K562 (cell line): ENCODE results near the gene MED29. TPM values are rescaled to one million over a fixed set of nuclear protein-coding genes. Genes with fewer than 3 reads are reported as not detected.

Source experiments
- CC2D1A ChIP-seq: fragments of 450-650 bp; IDR thresholded peaks from 2 replicates; pipeline ENCODE4 v1.6.1; 2017; ENCODE audit warnings: mild to moderate bottlenecking
- CEBPZ ChIP-seq: fragments of 150-350 bp; IDR thresholded peaks from 2 replicates; pipeline ENCODE4 v1.6.1; 2014; ENCODE audit warnings: low read depth, mild to moderate bottlenecking, low read length, borderline replicate concordance
- KLF6 ChIP-seq: fragments of 250-450 bp; sonication (Bioruptor Pico); IDR thresholded peaks from 2 replicates; pipeline ENCODE4 v1.4.0; 2020; ENCODE audit warnings: mild to moderate bottlenecking, moderate library complexity, borderline replicate concordance
- MTA3 ChIP-seq: fragments of 450-650 bp; formaldehyde crosslinking; IDR thresholded peaks from 2 replicates; pipeline ENCODE4 v1.6.1; 2017; ENCODE audit warnings: mild to moderate bottlenecking, borderline replicate concordance
- NONO ChIP-seq, 2 experiments: fragments of 200-400 bp in 1 of 2; fragments of 450-650 bp in 1 of 2; formaldehyde crosslinking in 1 of 2; IDR thresholded peaks; 2 replicates each; pipeline ENCODE4 v1.6.1; 2017; ENCODE audit warnings: low read depth in 2 of 2, mild to moderate bottlenecking in 2 of 2, moderate library complexity in 2 of 2, low read length in 1 of 2
- PML ChIP-seq: IDR thresholded peaks from 2 replicates; pipeline ENCODE4 v1.6.1; 2012; ENCODE audit warnings: low read length, inconsistent platforms
- RCOR1 ChIP-seq, 2 experiments: IDR thresholded peaks; 2 replicates each; pipeline ENCODE4 v1.6.1; 2012; ENCODE audit warnings: low read depth in 2 of 2, low read length in 2 of 2, borderline replicate concordance in 1 of 2, improper control_type of control experiment in 1 of 2
- SP1 ChIP-seq: sonication (generic); formaldehyde crosslinking; IDR thresholded peaks from 2 replicates; pipeline ENCODE4 v1.8.1; 2022; ENCODE audit warnings: mild to moderate bottlenecking, missing genetic modification reagents
- ZBTB43 ChIP-seq: sonication (generic); formaldehyde crosslinking; IDR thresholded peaks from 2 replicates; pipeline ENCODE4 v1.8.0; 2023; ENCODE audit warnings: mild to moderate bottlenecking, missing genetic modification reagents
- ZC3H11A ChIP-seq: IDR thresholded peaks from 2 replicates; pipeline ENCODE4 v1.6.1; 2012; ENCODE audit warnings: low read depth, low read length, improper control_type of control experiment
- ZNF395 ChIP-seq: fragments of 200-800 bp; sonication (Bioruptor generic); IDR thresholded peaks from 2 replicates; pipeline ENCODE4 v1.6.1; 2017; ENCODE audit warnings: missing genetic modification characterization, missing compliant biosample characterization
- ZNF740 ChIP-seq, 3 experiments: fragments of 200-800 bp in 1 of 3; sonication (Bioruptor generic) in 1 of 3; sonication (generic) in 1 of 3; formaldehyde crosslinking in 1 of 3; IDR thresholded peaks; 2 replicates each; pipeline versions ENCODE4 v1.6.1 to v1.8.0; 2016 to 2022; ENCODE audit warnings: mild to moderate bottlenecking in 2 of 3, missing compliant biosample characterization in 2 of 3, missing genetic modification characterization in 2 of 3, missing genetic modification reagents in 1 of 3
- ZZZ3 ChIP-seq: fragments of 450-650 bp; IDR thresholded peaks from 2 replicates; pipeline ENCODE4 v1.6.1; 2016; ENCODE audit warnings: antibody characterized with exemption, mild to moderate bottlenecking, moderate library complexity
- polyA plus RNA-seq, 8 experiments: library from polyadenylated mRNA; depleted of rRNA in 4 of 8; stranded (reverse) in 5 of 8; unstranded in 3 of 8; fragments of >200 nt; fragmentation: Nextera tagmentation in 2 of 8; fragmentation: Illumina TruSeq in 1 of 8; extraction: Ambion mirVana in 2 of 8; extraction: Trizol in 1 of 8; gene quantifications; 2 replicates each; pipeline versions ENCODE4 v1.2.1 to v1.2.3, GENCODE V29; 2011 to 2014; ENCODE audit warnings: inconsistent platforms in 1 of 8, missing spikeins in 1 of 8
- total RNA-seq, 7 experiments: library from RNA; depleted of rRNA in 6 of 7; stranded (reverse); fragments of >200 nt in 6 of 7; fragmentation: Illumina TruSeq in 2 of 7; extraction: Trizol in 2 of 7; gene quantifications; 2 replicates each; pipeline versions ENCODE4 v1.2.1 to v1.2.3, GENCODE V29; 2011 to 2021; ENCODE audit warnings: low replicate concordance in 1 of 7
- TF ChIP-seq, protein P1 (sequence below): fragments of 250-450 bp; sonication (Bioruptor Pico); IDR thresholded peaks from 2 replicates; pipeline ENCODE4 v1.8.0; 2021; ENCODE audit warnings: borderline replicate concordance, mild to moderate bottlenecking, moderate library complexity; ENCODE audit not compliant: poor library complexity, severe bottlenecking
- TF ChIP-seq, protein P2 (sequence below), 2 experiments: fragments of 450-650 bp; IDR thresholded peaks; 2 replicates each; pipeline ENCODE4 v1.6.1; 2016

MED29 gene
- total and polyA plus RNA-seq, 9 of the 15 experiments (the other 6 are each of a cell fraction or from before 2014, with no cell fraction given): 1.8 to 22.6 (median 12.4) TPM

GRCh38 chr19:39403331-39404312 is 12.4 kb downstream of the MED29 start (continued):
- TF ChIP-seq ZC3H11A (no peak), ZNF395 (CRISPR knock-in tag) (peak; percentile 25; the same call in 1 of the 2 replicates), ZNF740 (CRISPR knock-in tag; IDR thresholded peaks at IDR 0.05) (no peak), ZNF740 (tag; IDR thresholded peaks at IDR 0.05) (no peak), ZBTB43 (CRISPR knock-in tag) (no peak), ZZZ3 (no peak), KLF6 (CRISPR knock-in tag) (no peak), MTA3 (0 out of 2 replicates have a peak, but pooled peaks have one; percentile 57), SP1 (CRISPR knock-in tag) (no peak; the same call in 1 of the 2 replicates), CC2D1A (0 out of 2 replicates have a peak, but pooled peaks have one; percentile 42), RCOR1 (IDR thresholded peaks at IDR 0.05; ENCODE audit: borderline replicate concordance in 1 of 2, low read depth in 2 of 2, low read length in 2 of 2) (peak in 1 of 2 experiments; percentile 35; a peak in 1 of 4 replicates), PML (no peak; the same call in 1 of the 2 replicates), NONO (IDR thresholded peaks at IDR 0.05; ENCODE audit: low read depth in 2 of 2, low read length in 1 of 2) (peak in 1 of 2 experiments; percentile 88; a peak in 1 of 4 replicates), CEBPZ (no peak)
- TF ChIP-seq, protein P1, sequence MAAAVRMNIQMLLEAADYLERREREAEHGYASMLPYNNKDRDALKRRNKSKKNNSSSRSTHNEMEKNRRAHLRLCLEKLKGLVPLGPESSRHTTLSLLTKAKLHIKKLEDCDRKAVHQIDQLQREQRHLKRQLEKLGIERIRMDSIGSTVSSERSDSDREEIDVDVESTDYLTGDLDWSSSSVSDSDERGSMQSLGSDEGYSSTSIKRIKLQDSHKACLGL (CRISPR knock-in tag): no peak
- TF ChIP-seq, protein P2, sequence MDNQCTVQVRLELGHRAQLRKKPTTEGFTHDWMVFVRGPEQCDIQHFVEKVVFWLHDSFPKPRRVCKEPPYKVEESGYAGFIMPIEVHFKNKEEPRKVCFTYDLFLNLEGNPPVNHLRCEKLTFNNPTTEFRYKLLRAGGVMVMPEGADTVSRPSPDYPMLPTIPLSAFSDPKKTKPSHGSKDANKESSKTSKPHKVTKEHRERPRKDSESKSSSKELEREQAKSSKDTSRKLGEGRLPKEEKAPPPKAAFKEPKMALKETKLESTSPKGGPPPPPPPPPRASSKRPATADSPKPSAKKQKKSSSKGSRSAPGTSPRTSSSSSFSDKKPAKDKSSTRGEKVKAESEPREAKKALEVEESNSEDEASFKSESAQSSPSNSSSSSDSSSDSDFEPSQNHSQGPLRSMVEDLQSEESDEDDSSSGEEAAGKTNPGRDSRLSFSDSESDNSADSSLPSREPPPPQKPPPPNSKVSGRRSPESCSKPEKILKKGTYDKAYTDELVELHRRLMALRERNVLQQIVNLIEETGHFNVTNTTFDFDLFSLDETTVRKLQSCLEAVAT (IDR thresholded peaks at IDR 0.05): no peak
